Activated CD8-positive, alpha-beta T cell treated with anti-CD3 and anti-CD28 coated beads, Interleukin-2, amount 10 ng/mL, durations not matched to agents 7 days and 5 days (primary cell): Measurements from ENCODE around the gene NLK. TPM values are rescaled to one million over a fixed set of nuclear protein-coding genes. Genes with fewer than 3 reads are reported as not detected.
A peak's percentile ranks its signal among the peaks of the same experiment; 100 is the strongest.
"Not testable (repeated sequence)": the region's sequence is repeated elsewhere in the genome, so short reads cannot be mapped to it uniquely, and the experiment has no call there.

Experiments
- ATAC-seq: fragments of 150-1000 bp; cut with Tn5 transposase; one replicate; pipeline ENCODE4 v1.10.0; 2021; ENCODE audit warnings: moderate library complexity
- CTCF ChIA-PET: fragments of 350-600 bp; sonication (Branson Sonifier 250); formaldehyde crosslinking; loops from one replicate; lab custom pipeline; 2021; ENCODE audit warnings: antibody characterized with exemption; lab: Charles Lee
- POLR2A ChIA-PET: fragments of 350-600 bp; sonication (Branson Sonifier 250); formaldehyde crosslinking; loops from one replicate; lab custom pipeline; 2021; ENCODE audit warnings: antibody characterized with exemption; lab: Charles Lee
- DNase-seq: peaks from one replicate; pipeline ENCODE4 v3.0.0-alpha.2; 2020
- H3K27ac Mint-ChIP-seq: one replicate; pipeline ENCODE4 v1.8.0; 2021; ENCODE audit warnings: mild to moderate bottlenecking, mixed read lengths
- H3K27me3 Mint-ChIP-seq: one replicate; pipeline ENCODE4 v1.8.0; 2021; ENCODE audit warnings: low read depth, mixed read lengths
- H3K36me3 Mint-ChIP-seq: one replicate; pipeline ENCODE4 v1.8.0; 2021; ENCODE audit warnings: low read depth, mixed read lengths
- H3K4me1 Mint-ChIP-seq: one replicate; pipeline ENCODE4 v1.8.0; 2021; ENCODE audit warnings: low read depth, mixed read lengths
- H3K4me3 Mint-ChIP-seq: one replicate; pipeline ENCODE4 v1.8.0; 2021; ENCODE audit warnings: mild to moderate bottlenecking, mixed read lengths
- H3K9me3 Mint-ChIP-seq: one replicate; pipeline ENCODE4 v1.8.0; 2022; ENCODE audit warnings: mixed read lengths; ENCODE audit not compliant: insufficient read depth
- total RNA-seq, 2 experiments: library from RNA; stranded (reverse); gene quantifications; one replicate each; pipeline ENCODE4 v1.2.3, GENCODE V29; 2021

NLK gene
- total RNA-seq, 2 experiments from 2014 or later, result 11.2 to 12.0 TPM

GRCh38 chr17:28076144-28076543 lies 33.7 kb downstream of the NLK start:
- H3K27ac Mint-ChIP-seq, result no peak overlapping the region
- no peak overlapping the region for H3K4me3 Mint-ChIP-seq
- CTCF ChIA-PET, result interaction anchor here (0.7 to 1.1 kb wide), 3 partner anchors 11 to 12 kb away, joined by 3 to 5 read pairs (median 4); no protein-coding TSS in a partner anchor

GRCh38 chr17:28077140-28077539 lies 34.7 kb downstream of the NLK start:
- CTCF ChIA-PET, H3K9me3 Mint-ChIP-seq, H3K27ac Mint-ChIP-seq, H3K4me3 Mint-ChIP-seq, ATAC-seq, POLR2A ChIA-PET, DNase-seq, H3K27me3 Mint-ChIP-seq: not testable (repeated sequence)
- Mint-ChIP-seq H3K36me3 (peaks cover 14% of the 10 kb centered on the region), H3K4me1 (peaks cover 37% of the 10 kb centered on the region)

More at GRCh38 chr17:28076144-28076543, 33.7 kb downstream of the NLK start:
- H3K9me3 Mint-ChIP-seq, result peaks cover 12% of the 10 kb centered on the region
- peaks cover 47% of the 10 kb centered on the region for H3K4me1 Mint-ChIP-seq
- DNase-seq, result peak; percentile 25
- H3K27me3 Mint-ChIP-seq, result no peaks in the 10 kb centered on the region
- POLR2A ChIA-PET, result interaction anchor here (0.7 to 1.4 kb wide), 2 partner anchors 35 to 130 kb away, joined by 5 read pairs; no protein-coding TSS in a partner anchor
- H3K36me3 Mint-ChIP-seq, result peaks cover 19% of the 10 kb centered on the region
- no peak for ATAC-seq

DNA sequence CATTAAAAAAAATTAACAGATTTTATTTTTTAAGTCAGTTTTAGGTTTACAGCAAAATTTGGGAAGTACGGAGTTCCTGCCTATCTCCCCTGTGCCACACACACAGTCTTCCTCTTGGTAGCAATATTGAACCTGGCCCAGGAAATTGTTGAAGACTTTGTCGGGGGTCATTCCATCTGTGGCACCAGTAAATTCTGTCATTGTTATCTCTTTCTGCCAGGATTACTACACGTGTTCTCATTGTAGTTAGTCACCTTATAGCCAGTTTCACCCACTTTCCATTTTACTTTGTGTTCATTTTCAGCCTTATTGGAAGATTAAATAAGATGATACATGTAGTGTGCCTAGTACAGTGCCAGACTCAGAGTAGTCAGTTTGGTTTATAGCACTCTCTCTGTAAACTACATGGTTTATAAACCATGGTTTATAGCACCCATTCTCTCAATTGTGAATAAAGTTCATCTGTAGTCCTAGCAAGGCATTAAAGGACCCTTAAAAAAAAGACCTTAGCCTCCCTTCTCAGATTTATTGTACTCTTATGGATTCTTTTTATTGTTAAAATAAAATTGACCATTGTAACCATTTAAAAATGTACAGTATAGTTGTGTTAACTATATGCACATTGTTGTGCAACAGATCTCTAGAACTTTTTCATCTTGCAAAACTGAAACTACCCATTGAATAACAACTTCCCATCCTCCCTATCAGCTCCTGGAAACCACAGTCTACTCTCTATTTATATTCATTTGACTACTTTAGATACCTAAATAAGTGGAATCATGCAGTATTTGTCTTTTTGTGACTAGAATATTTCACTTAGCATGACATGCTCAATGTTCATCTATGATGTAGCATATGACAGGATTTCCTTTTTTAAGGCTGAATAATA lies 36.1 kb downstream of the NLK start:
- no peaks in the 10 kb centered on the region for H3K27me3 Mint-ChIP-seq
- ChIA-PET CTCF (no interaction called here), POLR2A (no interaction called here)
- no peaks in the 10 kb centered on the region for H3K9me3 Mint-ChIP-seq
- ATAC-seq (no peak), DNase-seq (no peak)
- peaks cover 13% of the 10 kb centered on the region for H3K36me3 Mint-ChIP-seq
- no peak overlapping the region for H3K4me3 Mint-ChIP-seq
- peaks cover 32% of the 10 kb centered on the region for H3K4me1 Mint-ChIP-seq
- H3K27ac Mint-ChIP-seq, result no peak overlapping the region

- no peaks in the 10 kb centered on the region for H3K9me3 Mint-ChIP-seq
- peaks cover 15% of the 10 kb centered on the region for H3K36me3 Mint-ChIP-seq
- no peak for ATAC-seq
- no peaks in the 10 kb centered on the region for H3K27me3 Mint-ChIP-seq
- DNase-seq, result no peak
- no peak overlapping the region for H3K4me3 Mint-ChIP-seq
- peaks cover 20% of the 10 kb centered on the region for H3K4me1 Mint-ChIP-seq
- ChIA-PET POLR2A (no interaction called here), CTCF (interaction anchor here (1.3 kb wide), 1 partner anchor 18 kb away, joined by 3 read pairs; no protein-coding TSS in a partner anchor)
- H3K27ac Mint-ChIP-seq, result no peak overlapping the region
These were observed 39.0 kb downstream of the NLK start for GRCh38 chr17:28081467-28081866.

GRCh38 chr17:28085766-28086165 lies 43.3 kb downstream of the NLK start:
- Mint-ChIP-seq H3K27ac (no peak overlapping the region), H3K4me3 (no peak overlapping the region), H3K4me1 (peaks cover under 1% of the 10 kb centered on the region), H3K36me3 (peaks cover 6% of the 10 kb centered on the region), H3K27me3 (no peaks in the 10 kb centered on the region), H3K9me3 (peaks cover 4% of the 10 kb centered on the region)
- ChIA-PET CTCF (no interaction called here), POLR2A (interaction anchor here (0.6 kb wide), 1 partner anchor 22 kb away, joined by 4 read pairs; no protein-coding TSS in a partner anchor)
- DNase-seq (no peak), ATAC-seq (no peak)

DNA sequence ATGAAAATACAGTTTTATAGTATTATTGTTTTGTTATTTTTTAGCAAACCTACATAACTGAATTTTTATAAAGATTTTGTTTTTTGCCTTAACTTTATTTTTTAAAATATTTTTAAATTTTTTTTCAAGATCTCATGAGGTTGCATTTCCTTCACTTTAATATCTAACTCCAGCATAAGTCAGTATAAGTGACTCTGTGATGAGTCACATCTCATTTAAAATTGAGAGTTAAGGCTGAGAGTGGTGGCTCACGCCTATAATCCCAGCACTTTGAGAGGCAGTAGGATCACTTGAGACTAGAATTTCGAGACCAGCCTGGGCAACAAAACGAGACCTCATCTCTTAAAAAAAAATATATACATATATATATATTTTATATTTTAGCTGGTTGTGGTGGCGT lies 44.0 kb downstream of the NLK start:
- Mint-ChIP-seq H3K4me1 (no peaks in the 10 kb centered on the region), H3K9me3 (peaks cover 4% of the 10 kb centered on the region), H3K27me3 (no peaks in the 10 kb centered on the region), H3K27ac (no peak overlapping the region), H3K4me3 (no peak overlapping the region), H3K36me3 (peaks cover 6% of the 10 kb centered on the region)
- ATAC-seq (no peak), DNase-seq (no peak)
- POLR2A ChIA-PET, result no interaction called here
- CTCF ChIA-PET, result no interaction called here

- no peaks in the 10 kb centered on the region for H3K4me1 Mint-ChIP-seq
- DNase-seq (no peak), ATAC-seq (no peak)
- POLR2A ChIA-PET, result no interaction called here
- no peak overlapping the region for H3K27ac Mint-ChIP-seq
- peaks cover 4% of the 10 kb centered on the region for H3K9me3 Mint-ChIP-seq
- H3K27me3 Mint-ChIP-seq, result no peaks in the 10 kb centered on the region
- no peak overlapping the region for H3K4me3 Mint-ChIP-seq
- CTCF ChIA-PET, result interaction anchor here (1.0 kb wide), 1 partner anchor 12 kb away, joined by 3 read pairs; no protein-coding TSS in a partner anchor
- H3K36me3 Mint-ChIP-seq, result peaks cover 4% of the 10 kb centered on the region
These were observed 45.3 kb downstream of the NLK start for GRCh38 chr17:28087743-28088142.

- Mint-ChIP-seq H3K9me3 (peaks cover 4% of the 10 kb centered on the region), H3K27ac (no peak overlapping the region), H3K4me1 (no peaks in the 10 kb centered on the region), H3K36me3 (peaks cover 4% of the 10 kb centered on the region), H3K4me3 (no peak overlapping the region), H3K27me3 (no peaks in the 10 kb centered on the region)
- ATAC-seq (no peak), DNase-seq (no peak)
- ChIA-PET CTCF (no interaction called here), POLR2A (no interaction called here)
These were observed 48.1 kb downstream of the NLK start for GRCh38 chr17:28090551-28090950.

DNA sequence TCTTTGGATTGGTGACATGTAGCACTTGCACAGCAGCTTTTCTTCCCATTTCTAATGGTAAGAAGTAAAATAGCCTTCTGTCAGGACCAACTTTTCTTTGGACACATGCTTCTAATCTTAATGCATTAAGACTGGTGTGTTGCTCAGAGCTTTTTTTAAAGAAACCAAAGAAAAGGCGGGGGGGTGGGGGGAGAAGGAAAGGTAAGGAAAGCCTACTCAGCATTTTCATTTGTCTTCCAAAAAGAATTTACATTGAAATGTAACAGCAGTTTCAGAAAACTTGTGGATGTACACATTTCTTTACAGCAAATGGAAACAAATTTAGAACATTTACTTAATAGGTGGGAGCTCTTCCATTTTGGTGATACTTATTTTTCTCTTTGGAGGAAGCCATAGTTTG lies 49.6 kb downstream of the NLK start:
- Mint-ChIP-seq H3K27me3 (no peaks in the 10 kb centered on the region), H3K36me3 (peaks cover 2% of the 10 kb centered on the region), H3K4me1 (no peaks in the 10 kb centered on the region), H3K27ac (no peak overlapping the region), H3K9me3 (peaks cover 4% of the 10 kb centered on the region), H3K4me3 (no peak overlapping the region)
- DNase-seq (no peak), ATAC-seq (no peak)
- POLR2A ChIA-PET, result no interaction called here
- CTCF ChIA-PET, result no interaction called here

GRCh38 chr17:28093999-28094716 lies 51.7 kb downstream of the NLK start:
- no peaks in the 10 kb centered on the region for H3K27me3 Mint-ChIP-seq
- H3K36me3 Mint-ChIP-seq, result no peaks in the 10 kb centered on the region
- ChIA-PET CTCF (interaction anchor here (0.8 to 1.4 kb wide), 3 partner anchors 11 to 38 kb away, joined by 3 read pairs; no protein-coding TSS in a partner anchor), POLR2A (interaction anchor here (0.6 kb wide), 1 partner anchor 47 kb away, joined by 3 read pairs; no protein-coding TSS in a partner anchor)
- DNase-seq (no peak), ATAC-seq (no peak)
- no peak overlapping the region for H3K27ac Mint-ChIP-seq
- no peak overlapping the region for H3K4me3 Mint-ChIP-seq
- H3K9me3 Mint-ChIP-seq, result peaks cover 3% of the 10 kb centered on the region
- H3K4me1 Mint-ChIP-seq, result no peaks in the 10 kb centered on the region

- H3K27ac Mint-ChIP-seq, result no peak overlapping the region
- H3K36me3 Mint-ChIP-seq, result no peaks in the 10 kb centered on the region
- H3K27me3 Mint-ChIP-seq, result no peaks in the 10 kb centered on the region
- H3K4me3 Mint-ChIP-seq, result no peak overlapping the region
- no peaks in the 10 kb centered on the region for H3K4me1 Mint-ChIP-seq
- ChIA-PET POLR2A (no interaction called here), CTCF (no interaction called here)
- ATAC-seq, result no peak
- no peak for DNase-seq
- no peaks in the 10 kb centered on the region for H3K9me3 Mint-ChIP-seq
These were observed 54.3 kb downstream of the NLK start for GRCh38 chr17:28096756-28097155.

DNA sequence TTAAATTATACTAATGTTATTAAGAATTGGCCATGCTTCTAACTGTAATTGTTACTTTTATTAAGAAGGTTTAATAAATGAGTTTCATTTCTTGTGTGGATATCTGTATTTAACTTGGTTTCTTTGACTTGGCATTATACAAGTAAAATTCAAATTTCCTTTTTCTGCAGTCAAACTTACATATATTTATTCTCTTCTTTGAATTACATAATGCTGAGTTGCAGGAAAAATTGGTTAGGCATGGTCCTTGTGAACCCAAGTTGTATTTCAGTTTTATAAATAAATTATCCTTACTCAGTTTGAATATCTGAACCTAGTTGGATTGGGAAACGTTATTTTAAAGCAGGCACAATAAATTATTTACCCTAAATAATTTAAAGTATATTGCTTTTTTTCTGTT lies 54.8 kb downstream of the NLK start:
- Mint-ChIP-seq H3K9me3 (no peaks in the 10 kb centered on the region), H3K27ac (no peak overlapping the region), H3K4me3 (no peak overlapping the region), H3K4me1 (no peaks in the 10 kb centered on the region), H3K36me3 (no peaks in the 10 kb centered on the region), H3K27me3 (no peaks in the 10 kb centered on the region)
- DNase-seq (no peak), ATAC-seq (no peak)
- POLR2A ChIA-PET, result no interaction called here
- CTCF ChIA-PET, result no interaction called here
